Mammary epithelial cell (primary cell): Measurements from ENCODE around the gene NEIL1.
"Not testable (repeated sequence)": the region's sequence is repeated elsewhere in the genome, so short reads cannot be mapped to it uniquely, and the experiment has no call there.

Experiments used
- EZH2 ChIP-seq: IDR thresholded peaks from 2 replicates; pipeline ENCODE4 v1.6.1; 2012; ENCODE audit warnings: low read length, inconsistent platforms, borderline replicate concordance
- TF ChIP-seq, protein P1 (sequence below), 2 donors: IDR thresholded peaks in 1 of 2; conservative IDR thresholded peaks in 1 of 2; 2 replicates each; pipeline ENCODE4 v1.5.1; 2011 to 2012; ENCODE audit warnings: inconsistent platforms in 2 of 2, low read length in 2 of 2, mild to moderate bottlenecking in 2 of 2, control low read depth in 1 of 2, low read depth in 1 of 2; ENCODE audit not compliant: insufficient read depth in 1 of 2; ENCODE audit errors: extremely low read depth in 1 of 2

DNA sequence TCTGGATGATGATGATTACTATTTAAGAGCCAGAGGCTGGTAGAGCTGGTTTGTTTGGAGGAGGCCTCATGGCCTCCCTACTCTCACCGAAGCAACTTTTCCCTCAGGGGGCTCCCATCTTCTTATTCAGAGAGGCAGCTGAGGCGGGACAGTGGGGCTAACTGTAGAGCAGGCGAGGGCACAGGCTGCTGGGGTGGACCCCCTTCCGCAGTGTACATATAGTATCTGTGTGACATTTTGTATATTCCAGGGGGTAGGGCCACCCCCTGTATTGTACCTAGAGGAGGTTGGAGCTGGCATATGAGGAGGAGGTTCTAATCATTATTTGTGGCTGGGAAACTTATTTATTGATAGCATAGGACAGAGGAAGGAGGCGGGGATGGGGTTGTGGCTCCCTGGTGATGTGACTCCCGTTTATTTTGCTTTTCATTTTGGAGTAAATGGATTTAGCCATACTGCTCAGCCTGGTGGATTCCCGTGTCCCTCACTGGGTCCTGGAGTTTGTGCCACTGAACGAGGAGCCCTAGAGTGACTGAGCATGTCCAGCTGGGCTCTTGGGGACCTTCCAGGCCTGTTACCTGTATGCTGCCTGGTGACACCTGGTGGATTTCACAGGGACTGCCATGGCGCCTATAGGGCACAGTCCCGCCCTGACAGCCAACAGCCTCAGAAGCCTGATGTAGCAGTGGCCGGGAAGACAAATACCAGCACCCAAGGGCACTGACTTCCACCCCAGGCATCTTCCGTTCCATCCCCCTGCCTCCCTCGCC is 48.1 kb upstream of the NEIL1 start:
- TF ChIP-seq, protein P1, sequence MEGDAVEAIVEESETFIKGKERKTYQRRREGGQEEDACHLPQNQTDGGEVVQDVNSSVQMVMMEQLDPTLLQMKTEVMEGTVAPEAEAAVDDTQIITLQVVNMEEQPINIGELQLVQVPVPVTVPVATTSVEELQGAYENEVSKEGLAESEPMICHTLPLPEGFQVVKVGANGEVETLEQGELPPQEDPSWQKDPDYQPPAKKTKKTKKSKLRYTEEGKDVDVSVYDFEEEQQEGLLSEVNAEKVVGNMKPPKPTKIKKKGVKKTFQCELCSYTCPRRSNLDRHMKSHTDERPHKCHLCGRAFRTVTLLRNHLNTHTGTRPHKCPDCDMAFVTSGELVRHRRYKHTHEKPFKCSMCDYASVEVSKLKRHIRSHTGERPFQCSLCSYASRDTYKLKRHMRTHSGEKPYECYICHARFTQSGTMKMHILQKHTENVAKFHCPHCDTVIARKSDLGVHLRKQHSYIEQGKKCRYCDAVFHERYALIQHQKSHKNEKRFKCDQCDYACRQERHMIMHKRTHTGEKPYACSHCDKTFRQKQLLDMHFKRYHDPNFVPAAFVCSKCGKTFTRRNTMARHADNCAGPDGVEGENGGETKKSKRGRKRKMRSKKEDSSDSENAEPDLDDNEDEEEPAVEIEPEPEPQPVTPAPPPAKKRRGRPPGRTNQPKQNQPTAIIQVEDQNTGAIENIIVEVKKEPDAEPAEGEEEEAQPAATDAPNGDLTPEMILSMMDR (conservative IDR thresholded peaks at IDR 0.05 in 1 of 2, IDR thresholded peaks at IDR 0.05 in 1 of 2; ENCODE audit: extremely low read depth in 1 of 2, insufficient read depth in 1 of 2, low read depth in 1 of 2, low read length in 2 of 2): not testable (repeated sequence)
- TF ChIP-seq EZH2: not testable (repeated sequence)
